Measurements from ENCODE around the gene ERF. TPM values are rescaled to one million over a fixed set of nuclear protein-coding genes. Genes with fewer than 3 reads are reported as not detected.

ERF gene
- polyA plus RNA-seq, 1 of the 3 experiments (the other 2 are of a cell fraction): 89.6 TPM

Other genes with a start within 250 kb of the ERF start
- gene GRIK5, start 184.9 kb downstream of the ERF start, polyA plus RNA-seq (2012; rRNA removed): 0.71 and 2.4 TPM in 2 replicates
- gene ZNF574, start 179.0 kb downstream of the ERF start, polyA plus RNA-seq (2012; rRNA removed): 6.9 and 8.5 TPM in 2 replicates
- gene POU2F2, start 122.7 kb downstream of the ERF start, polyA plus RNA-seq (2012; rRNA removed): 0.15 and 0.49 TPM in 2 replicates
- gene DEDD2, start 37.5 kb downstream of the ERF start, polyA plus RNA-seq (2012; rRNA removed): 30.2 and 31.1 TPM in 2 replicates
- gene ZNF526, start 34.8 kb downstream of the ERF start, polyA plus RNA-seq (2012; rRNA removed): 3.5 and 4.0 TPM in 2 replicates
- 42.1 and 47.2 TPM in 2 replicates for gene GSK3A, start 12.5 kb downstream of the ERF start, polyA plus RNA-seq (2012; rRNA removed)
- gene CIC, start 14.1 kb upstream of the ERF start, polyA plus RNA-seq (2012; rRNA removed): 8.6 and 16.9 TPM in 2 replicates
- gene PRR19, start 47.0 kb upstream of the ERF start, polyA plus RNA-seq (2012; rRNA removed): 1.3 TPM in 2 replicates
- 105 and 160 TPM in 2 replicates for gene PAFAH1B3, start 47.5 kb upstream of the ERF start, polyA plus RNA-seq (2012; rRNA removed)
- gene TMEM145, start 58.2 kb upstream of the ERF start, polyA plus RNA-seq (2012; rRNA removed): 0.37 and 2.0 TPM in 2 replicates
- 12.0 and 19.1 TPM in 2 replicates for gene MEGF8, start 70.5 kb upstream of the ERF start, polyA plus RNA-seq (2012; rRNA removed)
- 2.3 and 4.5 TPM in 2 replicates for gene CNFN, start 135.2 kb upstream of the ERF start, polyA plus RNA-seq (2012; rRNA removed)
- 3.2 and 4.4 TPM in 2 replicates for gene LIPE, start 172.3 kb upstream of the ERF start, polyA plus RNA-seq (2012; rRNA removed)
- gene CXCL17, start 187.8 kb upstream of the ERF start, polyA plus RNA-seq (2012; rRNA removed): not detected in 2 replicates

Measured in SK-N-SH (cell line).